Kidney epithelial cell (primary cell): ENCODE results near the gene MOGAT2. TPM values are rescaled to one million over a fixed set of nuclear protein-coding genes. Genes with fewer than 3 reads are reported as not detected.
"Not testable (repeated sequence)": the region's sequence is repeated elsewhere in the genome, so short reads cannot be mapped to it uniquely, and the experiment has no call there.

Experiments used
- DNase-seq: peaks from one replicate; pipeline ENCODE4 v3.0.0-alpha.2; 2010; ENCODE audit warnings: low read depth
- H3K27me3 ChIP-seq: 2 replicates; pipeline ENCODE4 v1.6.0; 2011; ENCODE audit warnings: low read length; ENCODE audit not compliant: control insufficient read depth, insufficient read depth
- H3K36me3 ChIP-seq: 2 replicates; pipeline ENCODE4 v1.5.1; 2011; ENCODE audit warnings: low read length; ENCODE audit not compliant: control insufficient read depth, insufficient read depth
- H3K4me3 ChIP-seq: 2 replicates; pipeline ENCODE4 v1.5.1; 2011; ENCODE audit warnings: low read depth, mild to moderate bottlenecking, control low read depth, low read length
- CTCF ChIP-seq: IDR thresholded peaks from 2 replicates; pipeline ENCODE4 v1.5.1; 2011; ENCODE audit warnings: mild to moderate bottlenecking, moderate library complexity, low read length, control low read depth, inconsistent platforms; ENCODE audit not compliant: insufficient read depth, poor library complexity, severe bottlenecking
- total RNA-seq: library from RNA; depleted of rRNA; stranded (reverse); fragments of >200 nt; gene quantifications from 2 replicates; pipeline ENCODE4 v1.2.3, GENCODE V29; 2015

The MOGAT2 gene
- total RNA-seq, 1 donor from 2014 or later, result not detected

- no peak for DNase-seq
- H3K4me3 ChIP-seq, result no peak overlapping the region
- H3K27me3 ChIP-seq, result peaks cover 17% of the 10 kb centered on the region
- no peaks in the 10 kb centered on the region for H3K36me3 ChIP-seq
- no peak for TF ChIP-seq CTCF
These were observed 38.9 kb upstream of the MOGAT2 start for GRCh38 chr11:75678620-75679259.

DNA sequence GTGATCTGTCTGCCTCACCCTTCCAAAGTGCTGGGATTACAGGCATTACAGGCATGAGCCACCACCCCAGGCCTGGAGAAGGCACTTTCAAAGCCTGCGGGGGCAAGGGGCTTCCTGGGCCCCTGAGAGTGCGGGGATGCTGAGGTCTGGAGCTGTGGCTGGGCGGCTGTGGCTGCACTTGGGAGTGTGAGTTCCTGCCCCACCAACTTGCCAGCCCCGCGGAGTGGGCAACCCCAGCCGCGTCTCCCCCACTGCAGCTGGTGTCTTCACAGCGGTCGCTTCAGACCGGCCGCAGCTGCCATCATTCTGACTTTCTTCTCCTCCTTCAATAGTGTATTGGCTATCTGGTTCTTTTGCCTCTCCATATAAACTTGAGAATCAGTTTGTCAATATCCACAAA is 38.1 kb upstream of the MOGAT2 start:
- Histone ChIP-seq H3K4me3 (no peak overlapping the region), H3K36me3 (no peaks in the 10 kb centered on the region), H3K27me3 (peaks cover 17% of the 10 kb centered on the region)
- no peak for DNase-seq
- no peak for TF ChIP-seq CTCF

DNA sequence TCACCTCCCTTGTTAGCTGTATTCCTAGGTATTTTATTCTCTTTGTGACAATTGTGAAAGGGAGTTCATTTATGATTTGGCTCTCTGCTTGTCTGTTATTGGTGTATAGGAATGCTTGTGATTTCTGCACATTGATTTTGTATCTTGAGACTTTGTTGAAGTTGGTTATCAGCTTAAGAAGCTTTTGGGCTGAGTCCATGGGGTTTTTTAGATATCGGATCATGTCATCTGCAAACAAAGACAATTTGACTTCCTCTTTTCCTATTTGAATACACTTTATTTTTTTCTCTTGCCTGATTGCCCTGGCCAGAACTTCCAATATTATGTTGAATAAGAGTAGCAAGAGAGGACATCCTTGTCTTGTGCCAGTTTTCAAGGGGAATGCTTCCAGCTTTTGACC is 33.8 kb upstream of the MOGAT2 start:
- H3K27me3 ChIP-seq, result peaks cover 10% of the 10 kb centered on the region
- DNase-seq, H3K36me3 ChIP-seq, H3K4me3 ChIP-seq: not testable (repeated sequence)

- no peak for DNase-seq
- no peak for TF ChIP-seq CTCF
- Histone ChIP-seq H3K36me3 (no peaks in the 10 kb centered on the region), H3K27me3 (peaks cover 5% of the 10 kb centered on the region), H3K4me3 (no peak overlapping the region)
These were observed 27.6 kb upstream of the MOGAT2 start for GRCh38 chr11:75689863-75690609.

- Histone ChIP-seq H3K4me3 (no peak overlapping the region), H3K27me3 (peaks cover 5% of the 10 kb centered on the region), H3K36me3 (no peaks in the 10 kb centered on the region)
- TF ChIP-seq CTCF, result no peak
- DNase-seq, result no peak
These were observed 25.8 kb upstream of the MOGAT2 start for GRCh38 chr11:75691804-75692203.

GRCh38 chr11:75697906-75698581 is 19.6 kb upstream of the MOGAT2 start:
- H3K4me3 ChIP-seq, result no peak overlapping the region
- H3K27me3 ChIP-seq, result no peaks in the 10 kb centered on the region
- H3K36me3 ChIP-seq, result no peaks in the 10 kb centered on the region
- no peak for TF ChIP-seq CTCF
- no peak for DNase-seq
